NT2/D1 (cell line): Measurements from ENCODE around the gene GNG4.

ENCODE experiments used
- DNase-seq: peaks from one replicate; pipeline ENCODE4 v3.0.0-alpha.2; 2011; ENCODE audit warnings: low read depth, low spot score
- H3K27me3 ChIP-seq: 2 replicates; pipeline ENCODE4 v1.6.0; 2011; ENCODE audit warnings: mild to moderate bottlenecking; ENCODE audit not compliant: insufficient read length, insufficient read depth
- H3K36me3 ChIP-seq: 2 replicates; pipeline ENCODE4 v1.6.1; 2011; ENCODE audit warnings: mild to moderate bottlenecking, low read length, mixed read lengths; ENCODE audit not compliant: insufficient read depth, insufficient read length
- H3K4me1 ChIP-seq: 2 replicates; pipeline ENCODE4 v1.5.1; 2011; ENCODE audit not compliant: insufficient read depth, insufficient read length
- H3K4me3 ChIP-seq: 2 replicates; pipeline ENCODE4 v1.5.1; 2011; ENCODE audit warnings: low read depth; ENCODE audit not compliant: insufficient read length
- H3K9ac ChIP-seq: 2 replicates; pipeline ENCODE4 v1.6.0; 2011; ENCODE audit warnings: low read depth; ENCODE audit not compliant: insufficient read length
- H3K9me3 ChIP-seq: 2 replicates; pipeline ENCODE4 v1.5.1; 2011; ENCODE audit warnings: mild to moderate bottlenecking, low read length; ENCODE audit not compliant: insufficient read depth
- SUZ12 ChIP-seq: IDR thresholded peaks from 2 replicates; pipeline ENCODE4 v1.6.1; 2011; ENCODE audit not compliant: insufficient read length, insufficient read depth; ENCODE audit errors: extremely low read depth
- YY1 ChIP-seq: IDR thresholded peaks from 2 replicates; pipeline ENCODE4 v1.6.1; 2011; ENCODE audit not compliant: insufficient read length, insufficient read depth
- ZNF274 ChIP-seq: IDR thresholded peaks from 2 replicates; pipeline ENCODE4 v1.6.1; 2011; ENCODE audit warnings: mild to moderate bottlenecking, low read depth, low read length

GNG4 gene

GRCh38 chr1:235588916-235589515 is 60.6 kb downstream of the GNG4 start:
- TF ChIP-seq YY1 = no peak
- no peak for TF ChIP-seq ZNF274
- TF ChIP-seq SUZ12 = no peak
- DNase-seq = no peak
- no peaks in the 10 kb centered on the region for H3K36me3 ChIP-seq
- H3K9me3 ChIP-seq = peaks cover 17% of the 10 kb centered on the region; the same call in 1 of the 2 replicates
- no peak overlapping the region for H3K4me3 ChIP-seq
- H3K4me1 ChIP-seq = no peaks in the 10 kb centered on the region
- H3K27me3 ChIP-seq = no peaks in the 10 kb centered on the region
- no peak overlapping the region for H3K9ac ChIP-seq

- H3K4me1 ChIP-seq = no peaks in the 10 kb centered on the region
- H3K9me3 ChIP-seq = peaks cover 17% of the 10 kb centered on the region; the same call in 1 of the 2 replicates
- DNase-seq = no peak
- H3K27me3 ChIP-seq = no peaks in the 10 kb centered on the region
- no peaks in the 10 kb centered on the region for H3K36me3 ChIP-seq
- H3K9ac ChIP-seq = no peak overlapping the region
- H3K4me3 ChIP-seq = no peak overlapping the region
- TF ChIP-seq ZNF274 = no peak
- TF ChIP-seq YY1 = no peak
- no peak for TF ChIP-seq SUZ12
Observed at GRCh38 chr1:235588156-235588555, 61.4 kb downstream of the GNG4 start.

- TF ChIP-seq YY1 = no peak
- no peak for TF ChIP-seq SUZ12
- no peak for TF ChIP-seq ZNF274
- Histone ChIP-seq H3K9ac (no peak overlapping the region), H3K4me1 (no peaks in the 10 kb centered on the region), H3K4me3 (no peak overlapping the region), H3K27me3 (no peaks in the 10 kb centered on the region), H3K9me3 (peaks cover 17% of the 10 kb centered on the region; the same call in 1 of the 2 replicates), H3K36me3 (no peaks in the 10 kb centered on the region)
- no peak for DNase-seq
Observed at GRCh38 chr1:235586992-235587391, 62.6 kb downstream of the GNG4 start.

DNA sequence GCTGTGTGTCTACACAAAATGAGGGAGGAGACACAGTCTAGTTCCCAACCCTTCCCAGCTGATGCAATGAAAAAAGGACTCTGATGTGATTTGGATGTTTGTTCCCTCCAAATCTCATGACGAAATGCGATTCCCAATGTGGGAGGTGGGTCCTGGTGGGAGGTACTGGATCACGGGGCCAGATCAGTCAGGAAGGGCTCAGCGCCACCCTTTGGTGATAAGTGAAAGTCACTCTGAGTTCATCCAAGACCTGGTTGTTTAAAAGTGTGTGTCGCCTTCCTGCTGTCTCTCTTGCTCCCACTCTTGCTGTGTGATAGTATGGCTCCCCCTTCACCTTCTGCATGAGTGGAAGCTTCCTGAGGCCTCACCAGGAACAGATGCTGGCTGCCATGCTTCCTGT is 63.2 kb downstream of the GNG4 start:
- H3K36me3 ChIP-seq = no peaks in the 10 kb centered on the region
- TF ChIP-seq ZNF274 (no peak), YY1 (no peak), SUZ12 (no peak)
- DNase-seq = no peak

DNA sequence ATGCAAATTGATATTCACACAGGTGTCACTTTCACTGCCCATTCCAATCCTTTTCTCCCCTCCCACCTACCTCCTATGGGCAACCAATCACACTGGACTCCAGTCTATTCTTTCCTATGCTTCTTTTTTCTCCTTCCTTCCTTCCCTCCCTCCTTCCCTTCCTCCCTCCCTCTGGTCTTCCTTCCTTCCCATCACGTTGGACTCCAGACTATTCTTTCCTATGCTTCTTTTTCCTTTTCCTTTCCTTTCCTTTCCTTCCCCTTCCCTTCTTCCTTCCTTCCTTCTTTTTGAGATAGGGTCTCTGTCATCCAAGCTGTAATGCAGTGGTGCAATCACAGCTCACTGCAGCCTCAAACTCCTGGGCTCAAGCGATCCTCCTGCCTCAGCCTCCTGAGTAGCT is 64.6 kb downstream of the GNG4 start:
- TF ChIP-seq ZNF274 (no peak), SUZ12 (no peak), YY1 (no peak)
- H3K9ac ChIP-seq = no peak overlapping the region
- H3K36me3 ChIP-seq = no peaks in the 10 kb centered on the region
- no peaks in the 10 kb centered on the region for H3K4me1 ChIP-seq
- no peak for DNase-seq
- peaks cover 20% of the 10 kb centered on the region; the same call in 1 of the 2 replicates for H3K9me3 ChIP-seq
- no peaks in the 10 kb centered on the region for H3K27me3 ChIP-seq
- no peak overlapping the region for H3K4me3 ChIP-seq

More for the DNA sequence above, 63.2 kb downstream of the GNG4 start:
- Histone ChIP-seq H3K27me3 (no peaks in the 10 kb centered on the region), H3K9me3 (peaks cover 17% of the 10 kb centered on the region; the same call in 1 of the 2 replicates), H3K9ac (no peak overlapping the region), H3K4me1 (no peaks in the 10 kb centered on the region), H3K4me3 (no peak overlapping the region)

GRCh38 chr1:235583511-235584001 is 66.0 kb downstream of the GNG4 start:
- no peak overlapping the region for H3K4me3 ChIP-seq
- H3K4me1 ChIP-seq = no peaks in the 10 kb centered on the region
- TF ChIP-seq YY1 (no peak), SUZ12 (no peak), ZNF274 (no peak)
- no peak for DNase-seq
- peaks cover 9% of the 10 kb centered on the region; the same call in 1 of the 2 replicates for H3K9me3 ChIP-seq
- H3K9ac ChIP-seq = no peak overlapping the region
- H3K27me3 ChIP-seq = no peaks in the 10 kb centered on the region
- no peaks in the 10 kb centered on the region for H3K36me3 ChIP-seq

- TF ChIP-seq SUZ12 (no peak), ZNF274 (no peak), YY1 (no peak)
- Histone ChIP-seq H3K4me3 (no peak overlapping the region), H3K4me1 (no peaks in the 10 kb centered on the region), H3K36me3 (no peaks in the 10 kb centered on the region), H3K27me3 (no peaks in the 10 kb centered on the region), H3K9me3 (peaks cover 6% of the 10 kb centered on the region; the same call in 1 of the 2 replicates), H3K9ac (no peak overlapping the region)
- DNase-seq = no peak
Observed at GRCh38 chr1:235582130-235582529, 67.5 kb downstream of the GNG4 start.

GRCh38 chr1:235579891-235580290 is 69.7 kb downstream of the GNG4 start:
- peaks cover 6% of the 10 kb centered on the region; the same call in 1 of the 2 replicates for H3K9me3 ChIP-seq
- no peak overlapping the region for H3K9ac ChIP-seq
- no peak for DNase-seq
- no peaks in the 10 kb centered on the region for H3K4me1 ChIP-seq
- no peak overlapping the region for H3K4me3 ChIP-seq
- no peaks in the 10 kb centered on the region for H3K27me3 ChIP-seq
- no peaks in the 10 kb centered on the region for H3K36me3 ChIP-seq
- TF ChIP-seq ZNF274 (no peak), YY1 (no peak), SUZ12 (no peak)
